IgD-negative memory B cell (primary cell): ENCODE measurements around the gene ABCG4. TPM values are rescaled to one million over a fixed set of nuclear protein-coding genes. Genes with fewer than 3 reads are reported as not detected.
"Not testable (repeated sequence)": the region's sequence is repeated elsewhere in the genome, so short reads cannot be mapped to it uniquely, and the experiment has no call there.

Source experiments
- H3K27ac Mint-ChIP-seq, 3 donors: one replicate each; pipeline ENCODE4 v1.8.0; 2020 to 2022; ENCODE audit warnings: mild to moderate bottlenecking in 3 of 3, mixed read lengths in 3 of 3, moderate library complexity in 1 of 3
- H3K27me3 Mint-ChIP-seq: one replicate; pipeline ENCODE4 v1.8.0; 2021; ENCODE audit warnings: mixed read lengths
- H3K36me3 Mint-ChIP-seq: one replicate; pipeline ENCODE4 v1.8.0; 2020; ENCODE audit warnings: mild to moderate bottlenecking, mixed read lengths
- H3K4me1 Mint-ChIP-seq, 3 donors: one replicate each; pipeline ENCODE4 v1.8.0; 2020 to 2022; ENCODE audit warnings: mixed read lengths in 3 of 3, mild to moderate bottlenecking in 1 of 3
- H3K4me3 Mint-ChIP-seq, 4 donors: one replicate each; pipeline ENCODE4 v1.8.0; 2020 to 2022; ENCODE audit warnings: mild to moderate bottlenecking in 4 of 4, mixed read lengths in 4 of 4, moderate library complexity in 3 of 4
- H3K9me3 Mint-ChIP-seq, 3 donors: one replicate each; pipeline ENCODE4 v1.8.0; 2020 to 2021; ENCODE audit warnings: mixed read lengths in 3 of 3, mild to moderate bottlenecking in 1 of 3
- polyA plus RNA-seq: library from polyadenylated mRNA; unstranded; fragments of 300-500 nt; fragmentation: Illumina TruSeq; gene quantifications from one replicate; pipeline ENCODE4 v1.2.3, GENCODE V29; 2021

ABCG4 gene
- polyA plus RNA-seq: not detected

DNA sequence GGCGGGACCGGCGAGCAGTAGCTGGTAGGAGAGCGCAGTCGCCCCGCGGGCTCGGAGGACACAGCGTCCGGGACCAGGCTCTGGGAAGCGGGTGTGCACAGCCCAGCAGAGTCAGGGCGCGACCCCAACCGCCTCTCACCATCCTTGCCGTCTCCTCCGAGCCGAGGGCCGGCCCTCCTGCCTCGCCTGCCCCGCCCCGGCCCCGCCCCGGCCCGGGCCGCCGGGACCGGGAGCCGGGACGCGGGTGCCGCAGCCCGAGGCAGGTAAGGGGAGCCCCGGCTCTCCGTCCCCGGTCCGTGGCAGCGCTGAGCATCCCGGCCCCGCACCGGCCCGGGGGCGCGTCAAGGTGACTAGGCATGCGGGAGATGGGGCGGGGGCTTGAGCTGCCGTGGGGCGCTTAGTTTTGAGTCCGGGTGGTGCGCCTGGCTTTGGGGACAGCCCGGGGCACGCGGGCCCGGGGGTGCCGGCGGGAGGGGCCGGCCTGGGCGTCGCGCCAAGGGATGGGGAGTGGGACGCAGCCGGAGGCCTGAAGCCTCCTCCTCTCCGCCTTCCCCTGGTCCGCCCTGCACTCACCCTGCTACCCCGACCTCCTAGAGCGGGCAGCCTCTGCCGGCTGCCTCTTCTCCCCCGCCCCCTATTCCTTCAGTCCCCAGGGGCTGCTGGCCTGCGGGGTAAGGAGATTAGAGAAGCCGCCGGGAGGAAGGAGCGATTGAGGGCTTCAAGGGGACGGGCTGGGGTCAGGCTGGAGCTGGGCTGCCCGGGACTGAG, at the start of gene ABCG4:
TSS of gene ABCG4 (plus strand) at position 35 of the 768 bp plus-strand sequence. CDS start 914 bp downstream, outside the sequence.
- peak within 1 kb of the TSS in 3 of 4 donors; percentile 79 to 86 (median 85) for H3K4me3 Mint-ChIP-seq
- H3K36me3 Mint-ChIP-seq: no peaks in the 10 kb centered on the region
- no peak within 1 kb of the TSS for H3K27ac Mint-ChIP-seq
- H3K9me3 Mint-ChIP-seq: no peaks in the 10 kb centered on the region
- H3K27me3 Mint-ChIP-seq: peaks cover 40% of the 10 kb centered on the region
- peaks cover 0 to 12% (median 5%) of the 10 kb centered on the region in 3 donors for H3K4me1 Mint-ChIP-seq

DNA sequence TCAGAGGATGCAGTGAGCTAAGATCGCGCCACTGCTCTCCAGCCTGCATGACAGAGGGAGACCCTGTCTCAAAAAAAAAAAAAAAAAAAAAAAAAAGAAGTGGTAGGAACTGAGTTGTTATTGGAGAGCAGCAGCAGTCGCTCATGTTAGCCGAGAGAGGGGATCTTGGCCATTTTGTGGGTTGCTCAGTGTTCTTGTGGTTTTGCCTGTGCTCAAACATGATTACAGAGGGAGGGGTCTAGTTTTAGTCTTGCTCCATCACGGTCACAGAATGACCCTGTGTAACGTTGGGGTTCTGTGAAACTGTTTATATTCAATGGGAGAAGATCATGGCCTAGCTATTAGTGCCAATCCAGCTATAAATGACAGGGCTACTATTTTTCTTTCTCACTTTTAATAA, 49.1 kb upstream of the ABCG4 start:
- Mint-ChIP-seq H3K4me1 (peaks cover 22 to 44% (median 35%) of the 10 kb centered on the region in 3 donors), H3K9me3 (no peaks in the 10 kb centered on the region), H3K27ac (peak overlapping the region in 1 of 3 donors; percentile 93), H3K36me3 (peaks cover 2% of the 10 kb centered on the region), H3K27me3 (peaks cover 2% of the 10 kb centered on the region), H3K4me3 (peak overlapping the region; percentile 92 to 99 (median 96))

DNA sequence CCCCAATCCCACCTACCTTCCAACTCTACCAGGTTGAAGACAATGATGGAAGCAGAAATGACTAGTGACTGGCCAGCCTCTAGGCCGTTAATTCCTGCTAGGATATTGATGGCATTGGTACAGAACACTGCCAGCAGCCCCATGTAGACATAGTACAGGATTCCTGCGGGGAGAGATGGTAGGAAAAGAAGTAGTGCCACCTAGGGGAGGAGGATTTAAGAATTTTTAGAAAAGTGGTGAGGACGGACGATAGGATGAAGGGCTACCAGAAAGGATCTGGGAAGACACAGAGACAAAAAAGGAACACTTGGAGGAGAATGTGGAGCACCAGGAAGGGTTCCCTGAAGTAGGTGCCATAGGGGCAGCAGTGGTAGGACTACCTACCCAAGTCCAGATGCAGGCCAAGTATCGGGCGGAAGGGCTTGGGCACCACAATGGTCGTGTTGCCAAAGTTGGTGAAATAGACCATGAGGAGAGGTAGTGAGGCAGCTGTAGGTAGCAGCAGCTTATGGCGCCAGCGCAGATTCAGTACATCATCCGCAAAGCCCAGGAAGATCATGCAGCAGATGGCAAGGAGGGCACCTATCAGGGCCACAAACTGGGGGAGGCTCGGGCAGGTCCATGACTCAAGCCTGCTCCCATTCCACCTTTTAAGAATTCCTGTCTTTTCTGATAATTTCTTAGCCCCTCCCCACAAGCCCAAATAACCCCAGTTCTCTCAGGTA, 48.4 kb upstream of the ABCG4 start:
- H3K4me1 Mint-ChIP-seq: peaks cover 21 to 45% (median 34%) of the 10 kb centered on the region in 3 donors
- H3K27me3 Mint-ChIP-seq: peaks cover 1% of the 10 kb centered on the region
- H3K9me3 Mint-ChIP-seq: no peaks in the 10 kb centered on the region
- H3K27ac Mint-ChIP-seq: peak overlapping the region in 2 of 3 donors; percentile 46 to 93
- peak overlapping the region; percentile 92 to 99 (median 96) for H3K4me3 Mint-ChIP-seq
- H3K36me3 Mint-ChIP-seq: peaks cover 2% of the 10 kb centered on the region

DNA sequence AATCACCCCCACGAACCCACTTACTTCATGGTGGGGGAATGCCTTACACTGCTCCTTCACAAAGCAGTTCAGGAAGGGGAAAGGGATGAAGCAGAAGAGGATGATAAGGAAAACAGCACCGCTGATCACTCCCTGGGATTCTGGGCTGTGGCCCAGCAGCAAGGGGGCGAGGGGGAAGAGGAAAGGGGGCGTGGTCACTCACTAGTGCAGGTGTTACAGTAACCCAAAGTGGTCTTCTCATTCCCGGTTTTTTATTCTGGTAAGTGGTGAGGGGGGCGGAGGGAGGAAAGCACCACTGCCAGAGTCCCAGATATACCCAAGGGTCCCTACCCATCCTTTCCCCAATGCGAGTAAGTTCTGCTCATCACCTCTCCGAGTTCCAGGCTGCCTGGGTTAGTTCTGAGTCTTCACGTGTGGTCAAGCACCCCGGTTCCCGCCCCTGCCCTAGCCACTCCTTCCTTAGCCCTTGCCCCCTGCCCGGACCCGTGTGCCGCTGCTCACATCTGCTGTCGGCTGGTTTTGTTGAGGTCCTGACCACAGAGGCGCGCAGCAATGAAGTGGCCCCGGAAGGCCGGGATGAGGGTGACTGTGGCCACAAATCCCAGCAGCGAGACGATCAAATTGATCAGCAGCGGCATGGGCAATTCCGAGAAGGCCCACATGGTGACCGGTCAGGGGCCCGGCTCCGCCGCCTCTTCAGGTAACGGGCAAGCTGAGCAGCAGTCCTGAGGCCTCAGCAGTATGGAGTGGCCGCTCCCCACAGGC, 47.7 kb upstream of the ABCG4 start:
- Mint-ChIP-seq H3K27me3 (no peaks in the 10 kb centered on the region), H3K36me3 (peaks cover 2% of the 10 kb centered on the region), H3K4me1 (peaks cover 19 to 41% (median 34%) of the 10 kb centered on the region in 3 donors), H3K4me3 (peak overlapping the region; percentile 92 to 99 (median 96)), H3K27ac (peak overlapping the region; percentile 93 to 99 (median 99)), H3K9me3 (no peaks in the 10 kb centered on the region)

DNA sequence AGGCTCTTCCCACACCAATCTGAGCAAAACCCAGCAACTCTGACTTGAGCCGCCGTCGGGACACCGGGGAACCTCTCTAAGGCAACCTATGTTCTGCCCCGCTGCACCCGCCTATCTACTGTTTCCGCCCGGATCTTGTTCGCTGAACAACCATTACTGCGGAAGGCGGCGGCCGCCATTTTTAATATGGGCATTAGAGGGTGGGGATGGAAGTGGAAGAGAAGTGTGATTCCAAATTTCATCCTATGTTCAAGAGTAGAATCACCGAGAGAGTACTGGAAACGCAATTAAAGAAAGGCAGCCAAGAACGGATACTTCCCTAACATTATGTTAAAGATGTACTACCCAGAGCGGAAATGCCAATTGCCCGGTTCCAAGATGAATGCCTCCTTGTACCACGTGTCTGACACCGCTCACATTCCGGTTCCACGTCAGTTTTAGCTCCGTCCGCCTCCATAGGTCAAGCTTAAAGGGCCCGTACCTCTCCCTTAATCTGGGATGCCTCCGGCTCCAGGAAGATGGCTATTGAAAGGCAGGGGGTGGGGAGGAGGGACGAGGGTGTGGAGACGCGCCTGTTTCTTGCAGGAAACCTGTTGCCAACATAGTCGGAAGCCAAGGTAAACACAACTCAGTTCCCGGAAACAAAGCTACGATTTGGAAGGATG, 47.0 kb upstream of the ABCG4 start, which contains the start of gene DPAGT1:
TSS of gene DPAGT1 (minus strand) at position 95 of the 665 bp plus-strand sequence. CDS start 198 bp downstream, outside the sequence.
- Mint-ChIP-seq H3K27ac (peak within 1 kb of the TSS; percentile 93 to 99 (median 99)), H3K9me3 (no peaks in the 10 kb centered on the region), H3K4me1 (peaks cover 12 to 43% (median 38%) of the 10 kb centered on the region in 3 donors), H3K4me3 (peak within 1 kb of the TSS; percentile 92 to 99 (median 96)), H3K27me3 (no peaks in the 10 kb centered on the region), H3K36me3 (peaks cover 2% of the 10 kb centered on the region)

DNA sequence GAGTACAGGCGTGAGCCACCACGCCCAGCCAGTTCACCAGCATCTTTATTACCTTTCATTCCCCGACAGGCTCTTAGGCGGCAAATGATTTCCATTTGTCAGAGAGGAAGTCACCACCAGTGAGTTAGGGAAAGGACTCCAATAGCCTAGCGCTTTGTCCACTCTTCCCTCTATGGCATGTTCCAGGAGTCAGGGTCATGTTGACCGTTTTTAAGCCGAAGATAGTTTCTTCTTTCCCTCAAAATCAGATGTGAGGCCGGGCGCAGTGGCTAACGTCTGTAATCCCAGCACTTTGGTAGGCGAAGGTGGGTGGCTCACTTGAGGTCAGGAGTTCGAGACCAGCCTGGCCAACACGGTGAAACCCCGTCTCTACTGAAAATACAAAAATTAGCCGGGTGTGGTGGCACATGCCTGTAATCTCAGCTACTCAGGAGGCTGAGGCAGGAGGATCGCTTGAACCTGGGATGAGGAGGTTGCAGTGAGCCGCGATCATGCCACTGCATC, 45.6 kb upstream of the ABCG4 start:
- Mint-ChIP-seq H3K4me1 (peaks cover 9 to 44% (median 33%) of the 10 kb centered on the region in 3 donors), H3K4me3 (peak overlapping the region; percentile 43 to 96 (median 94)), H3K27ac (peak overlapping the region in 1 of 3 donors; percentile 93)
- not testable (repeated sequence) for H3K9me3 Mint-ChIP-seq, H3K36me3 Mint-ChIP-seq, H3K27me3 Mint-ChIP-seq

DNA sequence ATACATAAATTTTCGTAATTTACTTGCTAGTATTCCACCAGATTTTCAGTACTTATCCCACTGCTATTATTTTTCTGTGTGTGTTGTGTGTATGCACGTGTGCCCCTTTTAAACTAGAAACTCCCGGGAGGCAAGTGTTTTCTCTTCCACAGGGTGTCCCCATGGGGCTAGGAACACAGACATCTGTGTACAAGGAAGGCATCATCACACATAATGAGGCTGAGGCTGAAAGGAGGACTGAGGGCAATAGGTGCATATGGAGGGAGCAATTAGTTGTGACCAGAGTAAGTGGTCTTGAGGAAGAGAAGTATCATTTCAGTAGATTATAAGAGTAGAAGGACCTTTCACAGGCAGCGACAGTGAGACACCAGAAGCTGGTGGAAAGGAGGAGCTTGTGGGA, 45.1 kb upstream of the ABCG4 start:
- Mint-ChIP-seq H3K36me3 (peaks cover 2% of the 10 kb centered on the region), H3K27me3 (no peaks in the 10 kb centered on the region), H3K27ac (peak overlapping the region in 1 of 3 donors; percentile 93), H3K4me3 (peak overlapping the region; percentile 28 to 92 (median 58)), H3K4me1 (peaks cover 14 to 44% (median 38%) of the 10 kb centered on the region in 3 donors), H3K9me3 (no peaks in the 10 kb centered on the region)

DNA sequence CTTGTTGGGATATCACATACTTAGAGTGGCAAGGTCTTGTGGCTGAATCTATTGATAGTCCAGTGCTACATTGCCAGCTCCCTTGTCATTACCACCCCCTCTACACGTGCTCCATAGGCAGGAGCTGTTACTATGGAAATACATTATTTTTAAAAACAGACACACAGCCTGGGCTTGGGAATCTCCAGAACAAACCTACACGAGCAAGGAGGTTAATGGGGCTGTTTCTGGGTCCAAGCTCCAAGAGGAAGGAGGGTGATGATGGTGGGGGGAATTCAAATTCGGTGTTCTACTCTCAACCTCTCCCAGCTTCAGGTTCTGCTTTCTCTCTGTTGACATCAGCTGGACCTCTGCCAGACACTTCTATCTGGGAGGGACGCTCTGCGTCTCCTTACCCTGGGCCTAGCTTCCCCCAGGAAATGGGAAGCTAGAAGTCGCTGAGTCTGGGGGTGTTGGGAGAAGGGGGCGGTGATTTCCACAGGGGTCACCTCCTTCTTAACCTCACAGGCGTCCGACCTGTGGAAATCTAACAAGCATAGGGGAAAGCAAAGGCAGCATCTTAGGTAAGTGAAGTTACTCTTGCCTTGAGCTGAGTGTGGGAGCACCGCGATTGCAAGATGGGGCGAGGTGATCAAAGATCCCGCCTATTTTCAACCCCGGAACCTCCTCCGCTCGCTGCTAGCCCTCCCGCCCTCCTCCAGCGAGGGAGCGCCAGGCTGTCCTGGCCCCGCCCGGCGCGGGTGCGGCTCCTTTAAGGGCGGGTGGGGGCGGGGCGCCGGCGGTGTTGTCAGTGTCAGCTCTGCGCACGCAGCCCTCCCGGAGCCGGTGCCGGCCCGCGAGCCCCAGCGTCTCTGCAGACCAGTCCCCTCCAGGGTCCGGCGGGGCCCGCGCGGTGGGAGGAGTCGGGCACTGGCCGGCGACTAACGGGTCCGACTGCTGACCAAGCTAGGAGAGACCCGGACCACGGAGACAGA, 42.0 kb upstream of the ABCG4 start, which contains the start of gene C2CD2L:
TSS of gene C2CD2L (plus strand) at position 781 of the 974 bp plus-strand sequence. CDS start 398 bp downstream, outside the sequence.
- Mint-ChIP-seq H3K27me3 (no peaks in the 10 kb centered on the region), H3K9me3 (no peaks in the 10 kb centered on the region), H3K36me3 (peaks cover 2% of the 10 kb centered on the region), H3K27ac (peak within 1 kb of the TSS; percentile 85 to 95 (median 93)), H3K4me1 (peaks cover 16 to 37% (median 33%) of the 10 kb centered on the region in 3 donors), H3K4me3 (peak within 1 kb of the TSS; percentile 90 to 95 (median 94))

DNA sequence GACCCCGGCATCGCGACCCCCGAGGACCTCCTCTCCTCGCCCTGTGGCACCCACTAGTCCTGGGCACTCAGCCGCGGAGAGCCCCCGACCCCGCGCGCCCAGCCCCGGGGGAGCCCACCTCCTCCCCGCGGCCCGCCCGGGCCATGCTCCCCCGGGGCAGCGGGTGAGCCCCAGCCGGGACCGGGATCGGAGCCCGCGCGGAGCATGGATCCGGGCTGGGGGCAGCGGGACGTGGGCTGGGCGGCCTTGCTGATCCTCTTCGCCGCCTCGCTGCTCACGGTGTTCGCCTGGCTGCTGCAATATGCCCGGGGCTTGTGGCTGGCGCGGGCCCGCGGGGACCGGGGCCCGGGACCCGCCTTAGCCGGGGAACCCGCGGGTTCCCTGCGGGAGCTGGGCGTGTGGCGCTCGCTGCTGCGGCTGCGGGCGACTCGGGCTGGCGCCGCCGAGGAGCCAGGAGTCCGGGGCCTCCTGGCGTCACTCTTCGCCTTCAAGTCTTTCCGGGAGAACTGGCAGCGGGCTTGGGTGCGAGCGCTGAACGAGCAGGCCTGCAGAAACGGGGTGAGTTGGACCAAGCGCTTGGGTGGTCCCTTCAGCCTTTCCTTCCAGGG, 41.2 kb upstream of the ABCG4 start:
- Mint-ChIP-seq H3K36me3 (peaks cover 2% of the 10 kb centered on the region), H3K9me3 (no peaks in the 10 kb centered on the region), H3K27me3 (no peaks in the 10 kb centered on the region), H3K27ac (peak overlapping the region; percentile 76 to 88 (median 84)), H3K4me1 (peaks cover 12 to 33% (median 30%) of the 10 kb centered on the region in 3 donors), H3K4me3 (peak overlapping the region; percentile 90 to 95 (median 94))

DNA sequence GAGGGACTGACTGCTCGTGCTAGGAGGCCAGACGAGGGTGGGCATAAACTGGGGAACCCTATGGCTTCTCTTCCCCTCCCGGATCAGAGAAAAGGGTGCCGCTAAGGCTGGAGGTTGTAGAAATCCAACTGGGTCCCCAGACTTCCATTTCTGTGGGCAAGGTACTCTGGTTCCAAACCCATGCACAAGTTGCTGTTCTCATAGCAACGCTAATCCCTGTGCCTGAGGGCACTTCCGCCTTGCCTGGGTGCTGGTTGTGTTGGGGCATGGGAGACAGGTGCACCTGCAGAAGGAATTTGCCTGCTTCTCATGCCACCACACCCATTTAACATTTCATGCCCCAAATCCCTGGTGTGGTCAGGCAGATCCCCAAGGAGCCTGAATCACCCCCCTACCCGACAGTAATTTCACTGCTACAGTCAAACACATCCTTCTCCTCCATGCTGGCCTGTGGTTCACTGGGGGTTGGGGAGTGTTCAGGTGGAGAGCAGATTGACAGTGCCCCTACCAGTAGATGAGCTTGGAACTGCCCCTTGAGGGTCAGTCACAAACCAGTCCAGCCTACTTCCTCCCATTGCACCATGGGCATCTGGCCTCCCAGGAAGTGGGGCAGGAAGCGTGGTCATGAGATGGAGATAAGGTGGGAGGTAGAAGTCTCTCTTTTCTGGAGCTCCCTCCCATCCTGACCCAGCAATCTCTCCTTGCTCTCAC, 40.6 kb upstream of the ABCG4 start:
- H3K27me3 Mint-ChIP-seq: no peaks in the 10 kb centered on the region
- H3K4me3 Mint-ChIP-seq: peak overlapping the region; percentile 86 to 93 (median 92)
- peak overlapping the region; percentile 76 to 88 (median 84) for H3K27ac Mint-ChIP-seq
- no peaks in the 10 kb centered on the region for H3K9me3 Mint-ChIP-seq
- H3K36me3 Mint-ChIP-seq: peaks cover 2% of the 10 kb centered on the region
- H3K4me1 Mint-ChIP-seq: peaks cover 12 to 30% (median 30%) of the 10 kb centered on the region in 3 donors

DNA sequence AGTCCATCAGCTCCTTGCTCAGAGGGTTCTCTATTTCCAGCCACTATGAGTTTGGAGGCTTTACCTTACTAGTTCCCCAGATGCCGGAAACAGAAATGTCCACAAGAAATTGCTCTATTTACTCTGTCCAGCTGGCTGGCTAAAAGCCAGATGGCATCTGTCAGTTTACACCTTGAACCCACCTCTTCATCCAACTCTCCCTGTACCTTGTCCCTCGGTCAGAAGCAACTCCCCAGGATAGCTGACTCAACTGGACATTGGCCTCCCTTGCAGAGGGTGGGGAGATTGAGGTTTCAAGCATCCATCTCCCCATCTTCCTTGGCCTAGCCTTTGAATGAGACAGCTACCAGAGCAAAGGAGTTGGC, 40.0 kb upstream of the ABCG4 start:
- H3K27ac Mint-ChIP-seq: peak overlapping the region in 2 of 3 donors; percentile 76 to 84
- H3K4me1 Mint-ChIP-seq: peaks cover 12 to 28% (median 28%) of the 10 kb centered on the region in 3 donors

DNA sequence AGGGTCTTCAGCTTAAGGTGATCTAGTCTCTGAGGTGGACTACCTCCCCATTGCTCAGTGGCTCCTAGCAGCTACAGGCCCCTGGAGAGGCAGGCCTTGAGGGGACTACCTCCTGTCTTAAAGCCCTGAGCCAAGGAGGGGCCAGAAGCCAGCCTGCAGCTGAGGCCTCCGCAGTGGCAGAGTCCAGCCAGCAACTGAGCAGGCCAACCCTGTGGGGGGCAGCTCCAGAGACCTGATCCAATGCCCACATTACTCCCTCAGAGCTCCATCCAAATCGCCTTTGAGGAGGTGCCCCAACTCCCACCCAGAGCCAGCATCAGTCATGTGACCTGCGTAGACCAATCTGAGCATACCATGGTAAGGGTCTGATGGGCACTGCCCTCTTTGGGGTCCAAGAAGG, 39.0 kb upstream of the ABCG4 start:
- no peaks in the 10 kb centered on the region for H3K27me3 Mint-ChIP-seq
- H3K4me1 Mint-ChIP-seq: peaks cover 12 to 27% (median 21%) of the 10 kb centered on the region in 3 donors
- H3K9me3 Mint-ChIP-seq: no peaks in the 10 kb centered on the region
- peak overlapping the region in 1 of 3 donors; percentile 80 for H3K27ac Mint-ChIP-seq
- H3K4me3 Mint-ChIP-seq: peak overlapping the region in 3 of 4 donors; percentile 37 to 93 (median 81)
- H3K36me3 Mint-ChIP-seq: no peaks in the 10 kb centered on the region

More for the DNA sequence above, 40.0 kb upstream of the ABCG4 start:
- Mint-ChIP-seq H3K36me3 (peaks cover under 1% of the 10 kb centered on the region), H3K4me3 (peak overlapping the region; percentile 86 to 93 (median 92)), H3K9me3 (no peaks in the 10 kb centered on the region), H3K27me3 (no peaks in the 10 kb centered on the region)
